ENCODE data around the gene ARTN. TPM values are rescaled to one million over a fixed set of nuclear protein-coding genes. Genes with fewer than 3 reads are reported as not detected.
A peak's percentile ranks its signal among the peaks of the same experiment; 100 is the strongest.

Gene ARTN
- total RNA-seq, 1 experiment from 2014 or later: 36.0 TPM

- ChIA-PET CTCF (no interaction called here), POLR2A (ENCODE audit: unreplicated experiment) (no interaction called here)
- no peaks in the 10 kb centered on the region for H3K9me2 ChIP-seq (replicated peaks; ENCODE audit: low read length)
- ATAC-seq (no peak), DNase-seq (no peak)
- peaks cover 15% of the 10 kb centered on the region for H3K4me1 ChIP-seq (ENCODE audit: insufficient read depth, low read length)
- no peak overlapping the region for H3K4me3 ChIP-seq (ENCODE audit: low read length)
- H3K9ac ChIP-seq (ENCODE audit: low read length): no peak overlapping the region
- H3F3A ChIP-seq (ENCODE audit: low read length, unreplicated experiment): no peaks in the 10 kb centered on the region
- intact Hi-C loops (cut with micrococcal nuclease): no loop called here
- no peaks in the 10 kb centered on the region for H3K27me3 ChIP-seq (ENCODE audit: low read length)
- TF ChIP-seq EZH2phosphoT487 (IDR thresholded peaks at IDR 0.05; ENCODE audit: borderline replicate concordance, low read length) (no peak), CTCF (conservative IDR thresholded peaks at IDR 0.05; ENCODE audit: low read depth, low read length) (no peak), EZH2 (IDR thresholded peaks at IDR 0.05; ENCODE audit: low read length, unreplicated experiment) (no peak)
- H3K4me2 ChIP-seq (ENCODE audit: low read length): no peak overlapping the region
- H2AFZ ChIP-seq (ENCODE audit: low read length): no peak overlapping the region
- H3K27ac ChIP-seq (ENCODE audit: low read length): no peak overlapping the region
- H3K9me3 ChIP-seq (ENCODE audit: low read length): no peaks in the 10 kb centered on the region
- no TSS peak for BruUV-seq (replicated peaks)
- no peaks in the 10 kb centered on the region for H4K20me1 ChIP-seq (ENCODE audit: low read length)
- no peaks in the 10 kb centered on the region for H3K79me2 ChIP-seq (ENCODE audit: low read length)
- no peaks in the 10 kb centered on the region for H3K36me3 ChIP-seq (ENCODE audit: low read depth, low read length)
Observed at GRCh38 chr1:43919906-43920305, 13.7 kb upstream of the ARTN start.

- no peaks in the 10 kb centered on the region for H3K27me3 ChIP-seq (ENCODE audit: low read length)
- no peaks in the 10 kb centered on the region for H3K9me2 ChIP-seq (replicated peaks; ENCODE audit: low read length)
- DNase-seq: no peak
- ChIA-PET POLR2A (ENCODE audit: unreplicated experiment) (no interaction called here), CTCF (no interaction called here)
- H3K79me2 ChIP-seq (ENCODE audit: low read length): no peaks in the 10 kb centered on the region
- TF ChIP-seq EZH2 (IDR thresholded peaks at IDR 0.05; ENCODE audit: low read length, unreplicated experiment) (no peak), CTCF (conservative IDR thresholded peaks at IDR 0.05; ENCODE audit: low read depth, low read length) (no peak), EZH2phosphoT487 (IDR thresholded peaks at IDR 0.05; ENCODE audit: borderline replicate concordance, low read length) (no peak)
- no peaks in the 10 kb centered on the region for H3K36me3 ChIP-seq (ENCODE audit: low read depth, low read length)
- H3K4me2 ChIP-seq (ENCODE audit: low read length): no peak overlapping the region
- BruUV-seq (replicated peaks): no TSS peak
- intact Hi-C loops (cut with micrococcal nuclease): no loop called here
- no peak overlapping the region for H2AFZ ChIP-seq (ENCODE audit: low read length)
- no peaks in the 10 kb centered on the region for H3F3A ChIP-seq (ENCODE audit: low read length, unreplicated experiment)
- H3K4me1 ChIP-seq (ENCODE audit: insufficient read depth, low read length): peaks cover 8% of the 10 kb centered on the region; the same call in 1 of the 2 replicates
- ATAC-seq: no peak
- H3K9me3 ChIP-seq (ENCODE audit: low read length): no peaks in the 10 kb centered on the region
- H3K9ac ChIP-seq (ENCODE audit: low read length): no peak overlapping the region
- H3K4me3 ChIP-seq (ENCODE audit: low read length): no peak overlapping the region
- H3K27ac ChIP-seq (ENCODE audit: low read length): no peak overlapping the region
- H4K20me1 ChIP-seq (ENCODE audit: low read length): no peaks in the 10 kb centered on the region
Observed at GRCh38 chr1:43921022-43921421, 12.6 kb upstream of the ARTN start.

DNA sequence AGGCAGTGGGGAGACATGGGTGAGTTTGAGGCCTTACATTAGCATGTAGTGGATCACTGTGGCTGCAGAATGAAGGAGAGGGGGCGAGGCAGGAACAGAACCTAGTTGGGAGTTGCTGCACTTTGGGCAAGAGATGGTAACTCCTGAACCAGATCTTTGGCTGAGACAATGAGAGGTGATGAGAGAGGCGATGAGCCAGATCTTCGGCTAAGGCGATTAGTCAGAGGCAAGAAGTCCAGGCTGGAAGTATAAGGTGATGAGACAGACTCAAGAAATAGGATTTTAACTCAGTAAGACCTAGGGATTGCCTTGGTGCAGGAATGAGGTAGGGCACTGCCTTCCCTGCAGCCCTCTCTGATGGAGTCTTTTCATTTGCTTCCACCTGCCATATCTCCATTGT is 9.1 kb upstream of the ARTN start:
- no peak overlapping the region for H3K27ac ChIP-seq (ENCODE audit: low read length)
- no peak overlapping the region for H3K4me2 ChIP-seq (ENCODE audit: low read length)

More for the DNA sequence above, 9.1 kb upstream of the ARTN start:
- DNase-seq (peak; percentile 41), ATAC-seq (no peak; the same call in 1 of the 2 replicates)
- peaks cover 11% of the 10 kb centered on the region for H3K4me1 ChIP-seq (ENCODE audit: insufficient read depth, low read length)
- H3K9ac ChIP-seq (ENCODE audit: low read length): no peak overlapping the region
- H3K9me3 ChIP-seq (ENCODE audit: low read length): no peaks in the 10 kb centered on the region
- H3K36me3 ChIP-seq (ENCODE audit: low read depth, low read length): no peaks in the 10 kb centered on the region
- H3K4me3 ChIP-seq (ENCODE audit: low read length): no peak overlapping the region
- no peaks in the 10 kb centered on the region for H3K27me3 ChIP-seq (ENCODE audit: low read length)
- ChIA-PET POLR2A (ENCODE audit: unreplicated experiment) (no interaction called here), CTCF (no interaction called here)
- intact Hi-C loops (cut with micrococcal nuclease): no loop called here
- no TSS peak for BruUV-seq (replicated peaks)
- no peaks in the 10 kb centered on the region for H3K9me2 ChIP-seq (replicated peaks; ENCODE audit: low read length)
- TF ChIP-seq EZH2phosphoT487 (IDR thresholded peaks at IDR 0.05; ENCODE audit: borderline replicate concordance, low read length) (no peak), EZH2 (IDR thresholded peaks at IDR 0.05; ENCODE audit: low read length, unreplicated experiment) (no peak), CTCF (conservative IDR thresholded peaks at IDR 0.05; ENCODE audit: low read depth, low read length) (no peak)
- no peaks in the 10 kb centered on the region for H3K79me2 ChIP-seq (ENCODE audit: low read length)
- H3F3A ChIP-seq (ENCODE audit: low read length, unreplicated experiment): no peaks in the 10 kb centered on the region
- no peaks in the 10 kb centered on the region for H4K20me1 ChIP-seq (ENCODE audit: low read length)
- no peak overlapping the region for H2AFZ ChIP-seq (ENCODE audit: low read length)

Data from PC-3 (cell line).